GM19452 (cell line): ENCODE measurements around the gene EDN1.
A peak's percentile ranks its signal among the peaks of the same experiment; 100 is the strongest.
"Not testable (repeated sequence)": the region's sequence is repeated elsewhere in the genome, so short reads cannot be mapped to it uniquely, and the experiment has no call there.

Source experiments
- ATAC-seq: cut with Tn5 transposase; IDR thresholded peaks from one replicate; pipeline ENCODE4 v1.9.1; 2021; ENCODE audit not compliant: unreplicated experiment

EDN1 gene

DNA sequence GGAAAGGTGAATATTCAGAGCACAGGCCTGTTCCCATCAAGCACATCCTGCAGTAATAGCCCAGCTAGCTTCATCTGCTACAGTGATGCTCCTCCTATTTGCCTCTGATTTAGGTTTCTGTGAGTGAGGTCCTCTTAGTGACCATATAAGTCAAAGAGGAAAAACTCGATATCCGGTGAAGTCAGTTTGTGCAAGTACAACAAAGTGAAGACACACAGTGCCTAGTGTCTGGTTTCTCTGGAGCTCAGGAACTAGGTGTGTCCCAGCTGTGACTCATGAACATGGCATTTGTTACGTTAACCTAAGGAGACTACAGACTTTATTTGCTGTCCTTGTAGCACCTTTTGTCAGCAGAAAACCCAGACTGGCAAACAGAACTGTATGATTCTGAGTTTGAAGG lies 33.9 kb downstream of the EDN1 start:
- ATAC-seq: no peak

DNA sequence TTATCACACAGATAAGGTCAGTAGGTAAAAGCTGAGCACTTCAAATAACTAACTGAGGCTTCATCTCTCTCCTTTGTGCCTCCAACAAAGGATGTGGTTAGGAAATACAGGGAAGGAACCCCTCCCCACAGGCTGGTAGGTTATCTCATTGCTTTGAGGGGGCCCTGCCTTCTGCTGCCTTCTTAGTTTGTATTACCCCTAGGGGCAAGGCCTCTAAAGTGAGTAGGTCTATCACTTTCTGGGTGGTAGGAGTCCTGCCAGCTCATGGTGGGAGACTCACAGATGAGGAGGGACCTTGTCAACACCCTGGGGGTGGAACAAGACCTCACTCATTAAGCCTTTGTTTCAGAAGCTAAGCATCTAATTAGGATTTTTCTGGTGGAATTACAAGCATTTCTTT lies 34.6 kb downstream of the EDN1 start:
- ATAC-seq: no peak

DNA sequence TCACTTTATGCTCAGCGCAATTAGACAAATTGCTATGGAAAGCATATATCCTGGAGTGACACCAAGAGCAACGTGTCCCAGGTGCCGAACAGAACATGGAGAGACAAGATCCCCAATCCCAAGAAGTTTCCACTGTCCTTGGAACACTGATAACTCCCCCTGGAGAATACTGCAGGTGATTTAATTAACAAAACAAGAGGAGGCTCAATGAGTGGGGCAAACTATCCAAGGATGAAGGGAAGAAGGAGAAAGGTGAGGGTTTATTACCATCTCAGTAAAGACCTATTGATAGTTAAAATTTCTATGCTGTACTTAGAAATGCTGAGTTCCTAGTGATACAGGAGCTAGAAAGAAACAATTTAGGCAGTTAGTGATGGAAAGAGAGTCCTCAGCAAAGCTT lies 35.7 kb downstream of the EDN1 start:
- ATAC-seq: no peak

DNA sequence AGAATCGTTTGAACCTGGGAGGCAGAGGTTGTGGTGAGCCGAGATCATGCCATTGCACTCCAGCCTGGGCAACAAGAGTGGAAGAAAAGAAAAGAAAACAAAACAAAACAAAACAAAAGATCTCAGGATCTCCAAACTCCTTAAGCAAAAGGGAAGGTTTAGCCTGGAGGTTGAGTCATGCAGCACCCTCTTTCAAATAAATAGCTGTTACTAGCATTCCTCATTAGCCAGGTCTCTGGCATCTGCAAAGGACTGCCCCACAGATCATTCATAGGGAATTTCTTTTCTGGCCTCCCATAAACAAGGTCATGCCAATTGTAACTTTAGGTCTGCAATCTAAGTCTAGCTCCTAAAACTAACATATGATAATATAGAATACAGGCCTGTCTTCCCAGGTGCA lies 37.2 kb downstream of the EDN1 start:
- ATAC-seq: no peak

DNA sequence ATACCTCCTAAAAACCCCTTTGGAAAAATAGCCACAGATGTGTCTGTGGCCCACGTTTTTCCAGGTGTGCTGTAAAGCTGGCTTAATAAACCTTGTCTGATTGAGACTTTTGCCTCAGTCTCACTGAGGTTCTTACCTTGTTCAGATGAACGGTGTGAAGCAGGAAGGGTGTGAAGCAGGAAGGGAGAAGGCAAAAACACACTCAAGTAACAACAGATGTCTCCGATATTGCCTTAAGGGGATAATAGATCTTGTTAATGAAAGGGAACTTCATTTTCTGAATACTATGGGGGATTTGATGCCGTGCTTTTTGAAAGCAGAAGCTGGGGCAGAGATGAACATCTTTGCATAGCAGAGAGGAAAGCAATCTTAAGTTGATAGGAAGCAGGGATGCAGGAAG lies 37.8 kb downstream of the EDN1 start:
- no peak for ATAC-seq

DNA sequence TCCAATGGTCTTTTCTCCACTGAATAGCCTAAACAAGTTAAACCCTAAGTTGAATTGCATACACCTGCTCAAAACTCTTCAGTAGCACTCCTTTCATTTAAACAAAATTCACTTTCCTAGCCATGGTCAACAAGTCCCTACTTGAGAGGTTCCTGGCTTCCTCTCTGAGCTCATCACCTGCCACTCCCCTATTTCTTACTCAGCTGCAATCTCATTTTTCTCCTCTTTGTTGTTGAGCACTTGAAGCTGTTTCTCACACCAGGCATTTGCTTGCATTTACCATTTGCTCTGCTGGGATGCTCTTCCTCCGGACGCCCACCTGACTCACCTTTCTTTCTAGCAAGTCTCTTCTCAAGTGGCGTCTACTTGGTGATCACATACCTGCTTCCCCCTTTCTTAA lies 38.5 kb downstream of the EDN1 start:
- no peak for ATAC-seq

DNA sequence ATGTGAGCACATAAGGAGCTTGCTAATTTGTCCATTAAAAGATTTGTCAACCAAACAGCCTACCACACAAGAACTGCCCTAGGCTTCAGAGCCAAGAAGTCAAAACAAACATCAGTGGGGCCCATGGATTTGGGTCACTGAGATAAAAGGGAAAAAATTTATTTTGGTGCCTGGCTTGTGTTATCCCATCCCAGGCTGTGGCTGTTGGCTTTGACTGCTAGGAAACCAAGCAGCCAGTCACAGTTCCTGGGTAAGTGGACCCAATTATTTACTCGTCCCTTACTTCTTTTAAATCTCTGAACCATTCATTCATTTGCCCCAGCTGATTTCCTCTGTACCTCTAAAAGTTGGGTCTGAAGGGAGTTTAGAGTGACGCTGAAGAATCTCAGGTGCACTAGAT lies 41.3 kb downstream of the EDN1 start:
- no peak for ATAC-seq

DNA sequence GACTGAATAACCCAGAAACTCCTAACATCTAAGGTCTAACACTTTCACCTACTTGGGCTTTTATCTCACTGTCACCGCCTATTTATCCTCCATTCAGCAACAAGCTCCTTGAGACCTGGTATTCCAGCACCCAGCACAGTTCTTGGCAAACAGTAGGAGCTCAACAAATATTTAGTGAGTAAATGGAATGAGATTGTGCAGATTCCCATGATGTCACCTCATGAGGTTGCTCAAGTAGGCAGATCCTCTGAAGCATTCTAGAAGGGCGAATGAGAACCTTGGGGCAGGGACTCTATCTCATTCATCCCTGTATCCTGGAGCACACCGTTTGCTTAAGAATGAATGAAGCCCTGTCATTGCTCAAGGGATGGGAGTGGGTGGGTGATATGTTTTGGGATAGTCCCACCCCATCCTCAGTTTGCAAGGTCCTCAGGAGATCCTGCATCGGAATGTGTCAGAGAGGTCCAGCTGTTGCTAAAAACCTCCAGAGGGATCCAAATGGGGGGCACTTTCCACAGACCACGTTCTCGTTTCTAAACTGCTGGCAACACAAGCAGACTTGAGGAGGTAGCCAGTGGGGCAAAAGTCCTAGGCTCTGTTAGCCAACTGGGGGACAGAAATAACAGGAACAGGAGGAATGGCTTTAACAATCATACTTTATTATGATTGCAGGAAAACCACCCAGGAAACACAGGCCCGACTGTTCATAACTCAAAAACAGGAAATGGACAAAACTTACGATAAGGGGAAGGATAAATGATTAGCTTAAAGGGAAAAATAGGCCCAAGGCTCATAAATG lies 42.0 kb downstream of the EDN1 start:
- ATAC-seq: no peak

DNA sequence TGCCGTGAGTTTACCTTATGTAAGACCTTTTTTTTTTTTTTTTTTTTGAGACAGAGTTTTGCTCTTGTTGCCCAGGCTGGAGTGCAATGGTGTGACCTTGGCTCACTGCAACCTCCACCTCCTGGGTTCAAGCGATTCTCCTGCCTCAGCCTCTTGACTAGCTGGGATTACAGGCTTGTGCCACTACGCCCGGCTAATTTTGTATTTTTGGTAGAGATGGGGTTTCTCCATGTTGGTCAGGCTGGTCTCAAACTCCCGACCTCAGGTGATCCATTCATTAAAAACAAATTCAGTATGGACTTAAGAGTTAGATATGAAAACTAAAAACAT lies 42.6 kb downstream of the EDN1 start:
- not testable (repeated sequence) for ATAC-seq

DNA sequence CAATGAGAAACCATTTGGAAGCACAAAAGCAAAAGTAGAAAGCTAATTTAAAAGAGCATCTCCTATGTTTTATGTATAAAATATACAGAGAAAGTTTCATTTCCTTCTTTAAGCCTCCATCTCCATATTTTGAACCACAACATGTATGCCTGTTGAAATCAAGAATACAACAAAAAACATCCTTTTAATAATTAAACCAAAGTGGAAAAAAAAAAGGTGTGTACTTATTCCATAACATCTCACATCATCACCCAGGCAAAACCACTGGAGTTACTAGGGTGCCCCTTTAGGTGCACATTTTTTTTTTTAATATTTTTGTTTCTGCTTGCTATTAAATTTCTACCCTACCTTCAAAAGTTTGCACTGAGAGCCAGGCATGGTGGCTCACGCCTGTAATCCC lies 43.0 kb downstream of the EDN1 start:
- no peak for ATAC-seq

DNA sequence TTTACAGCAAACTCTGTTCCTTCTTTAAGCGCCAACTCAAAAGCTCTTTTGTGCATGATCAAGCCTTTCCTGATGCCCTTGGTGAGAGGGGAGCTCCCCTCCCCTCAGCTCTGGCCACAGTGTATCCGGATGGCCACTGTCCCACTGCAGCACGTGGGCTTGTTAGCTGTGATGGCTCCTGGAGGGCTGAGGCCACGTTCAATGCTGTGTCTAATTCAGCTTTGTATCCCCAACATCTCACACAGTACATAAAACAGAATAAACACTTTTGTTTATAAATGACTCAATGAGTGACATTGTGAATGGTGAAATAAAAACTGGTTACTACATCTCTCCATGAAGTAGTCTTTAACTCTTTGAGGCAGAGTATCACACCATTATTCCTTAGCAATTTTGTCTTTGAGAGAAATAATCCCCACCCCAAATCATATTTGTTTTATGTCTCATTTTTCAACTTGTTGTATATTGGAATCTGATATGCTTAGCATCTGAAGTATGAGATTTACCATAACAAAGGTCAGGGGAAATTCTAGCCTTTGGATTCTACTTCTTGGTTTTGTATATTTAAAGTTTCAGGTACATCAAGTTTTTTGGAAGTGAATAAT lies 44.5 kb downstream of the EDN1 start:
- no peak for ATAC-seq

DNA sequence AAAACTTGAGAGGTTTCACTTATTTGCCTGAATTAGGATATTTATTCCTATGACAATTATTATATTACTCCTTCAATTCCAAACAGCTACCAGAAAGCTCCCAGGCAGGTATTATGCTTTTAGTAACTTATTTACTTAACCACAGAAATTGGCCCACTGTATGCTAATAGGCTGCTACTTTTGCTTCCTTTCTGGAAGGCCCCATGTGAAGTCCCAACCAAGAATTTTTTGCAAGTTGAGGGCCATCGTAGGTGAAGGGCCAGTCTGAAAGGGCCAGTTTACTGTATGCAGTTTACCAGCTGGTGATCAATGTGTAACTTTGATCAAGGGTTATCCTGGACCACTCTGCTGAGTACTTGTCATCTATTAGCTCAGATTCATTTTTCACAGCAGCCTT lies 45.0 kb downstream of the EDN1 start:
- ATAC-seq: peak; percentile 58

DNA sequence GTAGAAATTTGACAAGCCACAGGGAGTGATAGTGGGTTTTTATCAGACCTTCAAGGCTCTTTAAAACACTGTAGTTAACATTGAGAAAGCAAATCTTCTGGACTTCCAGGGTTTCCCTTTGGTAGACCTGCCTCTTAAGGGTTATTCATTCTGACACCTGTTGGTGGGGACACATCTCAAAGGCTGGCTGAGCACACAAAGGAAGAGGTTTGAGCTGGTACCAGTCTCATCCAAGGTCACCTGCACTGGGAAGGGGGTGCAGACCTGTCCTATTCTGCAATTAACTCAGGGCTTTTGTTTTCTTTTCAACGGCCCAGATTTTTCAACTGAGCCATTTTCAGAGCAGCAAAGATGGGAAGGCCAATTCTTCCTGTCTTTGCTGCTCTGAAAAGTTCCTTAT lies 45.6 kb downstream of the EDN1 start:
- ATAC-seq: no peak

DNA sequence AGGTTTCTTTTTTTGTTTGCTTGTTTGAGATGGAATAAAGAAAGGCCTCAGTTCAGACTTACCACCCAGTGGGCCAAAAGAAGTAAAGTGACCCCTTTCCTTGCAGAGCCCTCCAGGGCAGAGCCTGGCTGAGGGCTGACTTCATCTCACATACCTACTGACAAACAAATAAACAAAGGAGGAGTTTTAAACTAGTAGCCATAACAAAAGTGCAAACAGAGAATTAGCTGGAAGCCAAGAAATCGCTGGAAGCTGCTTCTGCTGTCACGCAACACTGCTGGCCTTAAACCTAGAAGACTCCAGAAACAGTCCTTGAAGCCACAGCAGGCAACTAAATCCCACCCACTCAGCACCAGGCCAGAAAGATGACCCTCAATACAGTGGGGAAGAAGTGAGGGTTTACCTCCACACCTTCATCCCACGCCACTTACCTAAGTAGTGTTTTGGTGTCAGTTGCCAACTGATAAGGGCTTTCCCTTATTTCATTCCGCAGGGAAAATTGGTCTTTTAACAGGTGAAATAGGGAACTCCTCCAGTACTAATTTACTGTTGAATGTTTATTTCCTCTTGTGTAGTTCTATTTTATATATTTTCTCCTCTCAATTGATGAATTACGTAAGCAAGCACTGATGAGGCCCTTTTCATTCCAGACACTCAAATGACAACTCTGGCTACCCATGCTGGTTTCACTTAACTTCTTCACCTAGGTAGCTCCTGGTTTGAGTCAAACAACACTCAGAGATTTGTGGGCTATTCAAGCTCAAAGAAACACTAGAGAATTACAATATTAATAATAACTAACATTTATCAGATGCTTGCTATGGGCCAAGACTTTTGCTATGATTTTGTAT lies 46.2 kb downstream of the EDN1 start:
- ATAC-seq: no peak

DNA sequence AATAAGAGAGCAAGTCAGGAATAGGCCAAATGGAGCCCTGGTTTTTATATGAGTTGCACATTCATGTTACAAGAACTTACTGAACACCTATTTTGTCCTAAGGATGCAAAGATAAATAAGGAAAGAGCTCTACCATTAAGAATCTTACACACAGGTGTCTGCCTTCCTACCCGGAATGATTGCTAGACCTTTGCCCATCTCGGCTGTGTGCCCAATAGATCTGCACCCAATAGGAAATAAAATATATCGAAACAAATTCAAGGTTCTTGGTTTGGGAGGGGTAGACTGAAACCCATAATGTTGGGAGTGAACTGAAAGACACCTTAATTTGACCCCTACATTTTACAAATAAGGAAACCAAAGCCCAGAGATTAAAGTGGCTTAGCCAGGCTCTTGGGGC lies 48.9 kb downstream of the EDN1 start:
- no peak for ATAC-seq

DNA sequence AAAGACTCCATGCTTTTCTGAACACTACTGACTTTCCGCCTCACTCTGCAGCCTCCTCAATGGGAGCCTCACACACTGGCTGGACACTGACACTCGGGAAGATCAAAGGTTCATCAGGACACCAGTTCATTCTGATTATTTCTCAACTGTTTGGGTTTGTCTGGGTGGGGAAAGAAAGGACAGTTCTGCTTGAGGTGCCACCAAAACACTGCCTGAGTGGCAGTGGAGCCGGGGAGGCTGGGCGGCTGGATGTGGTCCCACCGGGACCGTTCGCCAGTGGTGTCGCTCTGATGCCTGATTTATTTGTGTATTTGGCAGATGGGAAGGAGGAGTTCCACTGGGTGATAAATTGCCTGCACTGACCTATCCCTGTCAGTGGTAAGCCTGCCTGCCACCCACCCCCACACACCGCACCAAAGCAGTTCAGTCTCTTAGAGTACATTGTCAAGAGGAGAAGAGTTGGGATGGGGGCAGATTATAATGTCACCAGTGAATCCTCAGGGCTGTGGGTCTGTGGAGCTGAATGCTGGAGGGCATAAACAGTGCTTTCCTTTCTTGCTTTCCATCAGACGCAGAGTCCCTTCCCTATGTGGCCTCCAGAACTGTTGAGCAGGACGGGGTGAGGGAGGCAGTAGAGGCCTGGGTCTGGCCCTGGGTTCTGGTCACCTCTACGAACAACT lies 49.8 kb downstream of the EDN1 start:
- no peak for ATAC-seq

DNA sequence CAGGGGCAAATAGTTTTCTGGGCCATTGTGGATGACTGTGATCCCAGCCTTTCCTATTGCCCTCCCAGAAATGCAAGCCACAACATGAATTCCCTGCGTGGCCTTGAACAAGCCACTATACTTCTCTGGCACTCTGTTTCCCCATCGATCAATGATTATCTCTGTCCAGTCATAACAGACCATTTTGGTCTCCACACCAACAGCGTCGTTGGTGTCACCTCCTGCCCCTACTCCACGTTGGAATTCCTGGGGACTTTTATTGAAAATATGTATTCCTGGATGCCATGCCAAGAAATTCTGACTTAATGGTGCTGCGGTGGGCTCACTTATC lies 50.3 kb downstream of the EDN1 start:
- no peak for ATAC-seq

DNA sequence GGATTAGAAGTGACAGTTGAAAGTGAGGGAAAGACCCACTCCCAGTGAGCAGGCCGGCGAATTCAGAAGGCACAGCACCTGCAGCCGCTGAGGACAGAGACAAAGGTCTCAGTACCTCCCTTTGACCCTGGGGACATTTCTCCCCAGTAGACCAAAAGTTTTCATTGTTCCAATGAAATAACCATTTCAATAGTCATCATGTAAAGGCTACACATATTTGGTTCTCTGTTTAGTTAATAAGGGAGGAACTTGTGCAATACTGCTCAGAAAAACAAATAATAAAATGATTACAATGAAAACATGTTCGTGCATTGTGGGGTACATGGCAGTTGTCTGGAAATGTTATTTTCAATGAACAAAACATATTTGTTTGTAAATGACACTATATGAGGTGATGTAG lies 52.5 kb downstream of the EDN1 start:
- ATAC-seq: no peak

DNA sequence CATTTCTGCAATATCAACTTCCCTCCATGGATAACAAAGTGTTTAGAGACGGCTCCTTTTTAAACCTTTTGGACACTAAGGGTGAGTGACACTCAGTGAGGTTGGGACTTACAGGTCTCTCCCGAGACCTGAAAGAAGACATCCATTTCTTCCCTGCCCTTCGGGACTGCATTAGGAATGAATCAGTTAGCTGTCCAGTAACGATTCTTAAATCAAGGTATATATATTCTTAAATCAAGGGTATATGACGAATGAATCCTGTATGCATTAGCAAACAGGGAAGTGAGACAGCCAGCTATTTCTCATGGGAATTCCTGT lies 52.9 kb downstream of the EDN1 start:
- no peak for ATAC-seq

DNA sequence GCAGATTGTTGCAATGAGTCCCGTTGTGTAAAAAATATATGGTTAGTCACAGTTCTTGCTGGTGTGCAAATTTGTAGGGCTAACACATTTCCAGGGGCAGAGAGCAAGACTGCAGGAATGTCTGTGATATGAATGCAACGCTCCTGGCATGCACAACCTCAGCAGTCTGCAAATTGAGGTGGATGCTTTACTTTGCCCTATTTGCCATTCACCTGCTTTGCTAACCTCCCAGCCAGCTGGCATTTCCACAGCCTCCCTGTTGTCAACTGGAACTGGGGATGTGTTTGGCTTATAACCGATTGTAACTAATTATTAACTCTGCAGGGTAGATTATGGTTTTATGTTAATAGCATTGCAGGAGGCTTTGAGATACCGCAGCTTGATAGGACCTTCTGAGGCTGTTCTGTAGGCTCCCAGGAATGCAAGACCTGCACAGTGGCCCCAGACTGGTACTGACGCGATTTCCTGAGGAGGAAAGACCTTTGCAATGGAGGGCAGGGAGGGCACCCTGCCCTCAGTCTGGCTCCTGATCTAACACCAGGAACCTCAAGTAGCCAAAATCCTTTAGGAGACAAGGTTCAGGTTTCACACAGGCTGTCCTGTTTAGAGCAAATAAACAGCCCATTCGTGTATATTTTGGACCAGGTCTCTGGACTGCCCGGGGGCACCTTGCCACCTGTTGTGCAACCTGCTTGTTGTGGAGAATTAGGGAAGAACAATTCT lies 53.4 kb downstream of the EDN1 start:
- ATAC-seq: no peak

DNA sequence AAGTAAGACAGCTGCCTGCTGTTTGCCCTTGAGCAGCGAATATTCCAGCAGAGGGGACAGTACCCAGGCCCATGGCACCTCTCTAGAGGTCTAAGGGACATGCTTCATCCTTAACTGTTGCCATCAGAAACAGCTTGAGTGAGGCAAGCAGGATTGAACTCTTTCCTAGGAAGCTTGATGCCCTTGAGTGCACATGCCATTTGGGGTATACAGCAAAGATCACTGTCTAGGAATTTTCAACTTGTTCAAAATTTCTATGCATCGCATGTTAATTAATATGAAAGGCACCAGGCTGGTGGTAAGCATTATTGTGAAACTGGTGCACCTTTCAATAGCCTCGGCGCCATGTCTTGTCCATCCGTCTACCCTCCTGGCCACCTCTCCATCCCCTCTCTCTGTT lies 54.1 kb downstream of the EDN1 start:
- ATAC-seq: no peak
